H9 (cell line): ENCODE results near the gene CXXC5. TPM values are rescaled to one million over a fixed set of nuclear protein-coding genes. Genes with fewer than 3 reads are reported as not detected.

Experiments
- DNase-seq: peaks from one replicate; pipeline ENCODE4 v3.0.0-alpha.2; 2017
- H2AFZ ChIP-seq: one replicate; pipeline ENCODE4 v1.6.1; 2013; ENCODE audit warnings: mild to moderate bottlenecking, low read length, control low read depth, moderate library complexity
- H2AK5ac ChIP-seq: 2 replicates; pipeline ENCODE4 v1.6.1; 2013; ENCODE audit warnings: low read length, control low read depth, mixed read lengths; ENCODE audit not compliant: insufficient read length
- H2BK120ac ChIP-seq: one replicate; pipeline ENCODE4 v1.6.1; 2013; ENCODE audit warnings: low read depth, mild to moderate bottlenecking, low read length, control low read depth, inconsistent platforms; ENCODE audit not compliant: poor library complexity, severe bottlenecking
- H2BK12ac ChIP-seq: 2 replicates; pipeline ENCODE4 v1.6.1; 2013; ENCODE audit warnings: low read length, control low read depth, mixed read lengths, low read depth; ENCODE audit not compliant: insufficient read length
- H2BK15ac ChIP-seq: 2 replicates; pipeline ENCODE4 v1.6.1; 2013; ENCODE audit warnings: low read depth, low read length, control low read depth
- H2BK20ac ChIP-seq: one replicate; pipeline ENCODE4 v1.6.1; 2013; ENCODE audit warnings: low read depth, mild to moderate bottlenecking, low read length, control low read depth, inconsistent platforms; ENCODE audit not compliant: poor library complexity, severe bottlenecking
- H2BK5ac ChIP-seq: 2 replicates; pipeline ENCODE4 v1.6.1; 2013; ENCODE audit warnings: low read length, control low read depth, mixed read lengths; ENCODE audit not compliant: insufficient read length
- H3K14ac ChIP-seq: 2 replicates; pipeline ENCODE4 v1.6.1; 2013; ENCODE audit warnings: low read length, control low read depth; ENCODE audit not compliant: insufficient read depth
- H3K18ac ChIP-seq: 2 replicates; pipeline ENCODE4 v1.6.1; 2013; ENCODE audit warnings: low read depth, mild to moderate bottlenecking, mixed read lengths, low read length, control low read depth; ENCODE audit not compliant: insufficient read length
- H3K23ac ChIP-seq: 2 replicates; pipeline ENCODE4 v1.6.1; 2013; ENCODE audit warnings: low read length, control low read depth, mixed read lengths, low read depth; ENCODE audit not compliant: insufficient read length
- H3K23me2 ChIP-seq: 2 replicates; pipeline ENCODE4 v1.6.1; 2013; ENCODE audit warnings: low read depth, mild to moderate bottlenecking, mixed read lengths, low read length, control low read depth; ENCODE audit not compliant: insufficient read length, poor library complexity, severe bottlenecking
- H3K27ac ChIP-seq: 2 replicates; pipeline ENCODE4 v1.5.1; 2013; ENCODE audit warnings: low read length, control low read depth, mixed read lengths, low read depth; ENCODE audit not compliant: insufficient read length
- H3K27me3 ChIP-seq: 2 replicates; pipeline ENCODE4 v1.6.1; 2013; ENCODE audit warnings: low read length, control low read depth, inconsistent platforms; ENCODE audit not compliant: insufficient read depth
- H3K4ac ChIP-seq: 2 replicates; pipeline ENCODE4 v1.6.1; 2013; ENCODE audit warnings: low read depth, mild to moderate bottlenecking, control low read depth, inconsistent platforms, low read length, moderate library complexity
- H3K4me1 ChIP-seq: 2 replicates; pipeline ENCODE4 v1.6.1; 2013; ENCODE audit warnings: low read length, control low read depth, inconsistent platforms; ENCODE audit not compliant: insufficient read depth
- H3K4me2 ChIP-seq: 2 replicates; pipeline ENCODE4 v1.6.1; 2013; ENCODE audit warnings: low read length, control low read depth, mixed read lengths; ENCODE audit not compliant: insufficient read length, insufficient read depth
- H3K56ac ChIP-seq: 2 replicates; pipeline ENCODE4 v1.6.1; 2013; ENCODE audit warnings: low read depth, mild to moderate bottlenecking, mixed read lengths, low read length, control low read depth; ENCODE audit not compliant: insufficient read length
- H3K79me1 ChIP-seq: 2 replicates; pipeline ENCODE4 v1.6.1; 2013; ENCODE audit warnings: low read depth, mild to moderate bottlenecking, moderate library complexity, low read length, control low read depth, inconsistent platforms; ENCODE audit not compliant: insufficient read depth, poor library complexity, severe bottlenecking
- H3K79me2 ChIP-seq: 2 replicates; pipeline ENCODE4 v1.6.1; 2013; ENCODE audit warnings: low read length, control low read depth, inconsistent platforms; ENCODE audit not compliant: insufficient read depth
- H3K9ac ChIP-seq: 2 replicates; pipeline ENCODE4 v1.6.1; 2013; ENCODE audit warnings: low read length, control low read depth, mixed read lengths; ENCODE audit not compliant: insufficient read length; ENCODE audit errors: extremely low read depth
- H3K9me3 ChIP-seq: one replicate; pipeline ENCODE4 v1.6.1; 2013; ENCODE audit warnings: low read depth, low read length, inconsistent platforms; ENCODE audit not compliant: control insufficient read depth
- H3T11ph ChIP-seq: one replicate; pipeline ENCODE4 v1.6.1; 2013; ENCODE audit warnings: mild to moderate bottlenecking, low read length, control low read depth, inconsistent platforms
- H4K20me1 ChIP-seq: one replicate; pipeline ENCODE4 v1.6.1; 2013; ENCODE audit not compliant: control insufficient read depth, insufficient read length, insufficient read depth
- H4K5ac ChIP-seq: 2 replicates; pipeline ENCODE4 v1.6.1; 2013; ENCODE audit warnings: low read depth, mild to moderate bottlenecking, mixed read lengths, low read length, control low read depth; ENCODE audit not compliant: insufficient read length
- H4K8ac ChIP-seq: replicated peaks from 2 replicates; pipeline ENCODE4 v1.6.1; 2013; ENCODE audit warnings: low read length, control low read depth, mixed read lengths, low read depth; ENCODE audit not compliant: insufficient read length
- H4K91ac ChIP-seq: 2 replicates; pipeline ENCODE4 v1.6.1; 2013; ENCODE audit warnings: low read depth, mild to moderate bottlenecking, moderate library complexity, mixed read lengths, low read length, control low read depth; ENCODE audit not compliant: insufficient read length
- H3K27ac Mint-ChIP-seq, 3 experiments: 2 replicates in 2 of 3; 3 replicates in 1 of 3; pipeline ENCODE4 v1.8.0; 2020 to 2021; ENCODE audit warnings: mixed read lengths in 3 of 3, mild to moderate bottlenecking in 1 of 3, moderate library complexity in 1 of 3
- H3K27me3 Mint-ChIP-seq: 2 replicates; pipeline ENCODE4 v1.8.0; 2021; ENCODE audit warnings: low read depth, mild to moderate bottlenecking, moderate library complexity, mixed read lengths
- H3K36me3 Mint-ChIP-seq, 3 experiments: 2 replicates in 2 of 3; 3 replicates in 1 of 3; pipeline ENCODE4 v1.8.0; 2020 to 2021; ENCODE audit warnings: low read depth in 3 of 3, mixed read lengths in 3 of 3; ENCODE audit not compliant: insufficient read depth in 1 of 3
- H3K4me1 Mint-ChIP-seq, 2 experiments: 2 replicates each; pipeline ENCODE4 v1.8.0; 2020; ENCODE audit warnings: mixed read lengths in 2 of 2
- H3K4me3 Mint-ChIP-seq, 2 experiments: 2 replicates in 1 of 2; 3 replicates in 1 of 2; pipeline ENCODE4 v1.8.0; 2020 to 2021; ENCODE audit warnings: mild to moderate bottlenecking in 2 of 2, mixed read lengths in 2 of 2, moderate library complexity in 1 of 2
- H3K9me3 Mint-ChIP-seq, 2 experiments: 2 replicates in 1 of 2; 3 replicates in 1 of 2; pipeline ENCODE4 v1.8.0; 2020; ENCODE audit warnings: mild to moderate bottlenecking in 2 of 2, mixed read lengths in 2 of 2, moderate library complexity in 1 of 2
- WGBS: extraction: QIAGEN DNeasy Blood & Tissue Kit; methylation state at CpG from one replicate; pipeline ENCODE4 v1.1.7; 2013; ENCODE audit warnings: missing lambda C conversion rate, low lambda C conversion rate, mixed read lengths; ENCODE audit not compliant: insufficient read length; ENCODE audit errors: extremely low coverage; 5-methylcytosine and 5-hydroxymethylcytosine counted together
- total RNA-seq: library from RNA; stranded (reverse); gene quantifications from 2 replicates; pipeline ENCODE4 v1.2.1, GENCODE V29; 2021
- TF ChIP-seq, protein P1 (sequence below): fragments of 200-600 bp; sonication (generic); conservative IDR thresholded peaks from 3 replicates; pipeline ENCODE4 v1.8.0; 2021; ENCODE audit warnings: antibody characterized with exemption, mild to moderate bottlenecking

CXXC5 gene
- total RNA-seq, 1 experiment from 2014 or later = 105 TPM

DNA sequence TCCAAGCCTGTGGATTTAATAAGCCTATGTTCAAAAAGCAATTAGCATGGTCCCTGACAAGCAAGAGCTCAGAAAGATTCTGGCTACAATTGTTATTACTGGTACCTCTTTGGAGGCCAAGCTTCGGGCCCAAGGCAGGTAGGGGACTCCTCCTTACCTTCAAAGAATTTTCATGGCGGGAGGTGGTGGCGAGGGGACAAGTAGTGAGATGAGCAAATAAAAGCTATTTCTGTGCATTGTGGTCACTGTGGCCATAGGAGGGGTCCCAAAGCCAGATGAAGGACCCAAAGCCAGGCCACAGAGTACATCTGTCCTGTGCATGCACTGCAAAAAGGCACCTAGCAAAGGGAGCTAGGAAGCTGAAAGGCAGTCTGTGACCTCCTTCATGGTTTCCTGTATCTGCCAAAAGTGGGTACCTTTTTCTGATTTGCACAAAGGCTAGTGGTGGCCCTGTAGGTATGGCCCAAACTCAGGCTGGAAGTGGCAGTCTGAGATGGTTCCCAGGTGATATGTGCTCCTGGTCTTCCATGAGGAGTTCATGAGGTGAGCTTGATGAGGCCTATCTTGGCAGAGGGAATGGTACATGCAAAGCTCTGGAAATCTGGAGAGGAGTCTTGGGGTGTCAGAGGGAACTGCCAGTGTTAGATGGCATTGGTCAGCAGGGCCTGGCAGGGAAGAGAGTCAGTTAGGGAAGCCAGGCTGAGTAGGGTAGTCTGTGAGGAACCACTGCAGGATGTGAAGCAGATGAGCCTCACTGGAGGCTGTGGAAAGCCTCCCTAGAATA is 3.3 kb upstream of the CXXC5 start:
- Histone ChIP-seq H2BK5ac (no peak overlapping the region), H3K9ac (no peak overlapping the region), H2BK120ac (no peak overlapping the region), H3K4ac (no peak overlapping the region), H4K5ac (no peak overlapping the region), H3K79me2 (no peaks in the 10 kb centered on the region; the same call in 1 of the 2 replicates), H3K23ac (no peak overlapping the region), H4K8ac (no peak overlapping the region), H3K14ac (no peak overlapping the region), H2BK15ac (no peak overlapping the region), H3K18ac (no peak overlapping the region), H3K79me1 (no peaks in the 10 kb centered on the region), H3K23me2 (peaks cover 10% of the 10 kb centered on the region), H3K27ac (no peak overlapping the region), H2AK5ac (no peak overlapping the region), H3K4me2 (no peak overlapping the region), H3T11ph (no peak overlapping the region), H2BK12ac (no peak overlapping the region), H3K56ac (no peak overlapping the region), H3K4me1 (peaks cover 15% of the 10 kb centered on the region; the same call in 1 of the 2 replicates), H4K20me1 (no peaks in the 10 kb centered on the region), H2BK20ac (no peak overlapping the region), H3K27me3 (peaks cover 14% of the 10 kb centered on the region; the same call in 1 of the 2 replicates), H4K91ac (no peak overlapping the region), H3K9me3 (no peaks in the 10 kb centered on the region), H2AFZ (no peak overlapping the region)
- Mint-ChIP-seq H3K27me3 (peaks cover 48% of the 10 kb centered on the region), H3K27ac (no peak overlapping the region), H3K4me1 (peaks cover 49 to 59% of the 10 kb centered on the region in 2 experiments), H3K9me3 (peaks cover 0 to 4% of the 10 kb centered on the region in 2 experiments; a peak in 2 of 5 replicates), H3K36me3 (peaks cover 0 to 17% (median 0%) of the 10 kb centered on the region in 3 experiments; a peak in 3 of 7 replicates), H3K4me3 (no peak overlapping the region)
- TF ChIP-seq, protein P1, sequence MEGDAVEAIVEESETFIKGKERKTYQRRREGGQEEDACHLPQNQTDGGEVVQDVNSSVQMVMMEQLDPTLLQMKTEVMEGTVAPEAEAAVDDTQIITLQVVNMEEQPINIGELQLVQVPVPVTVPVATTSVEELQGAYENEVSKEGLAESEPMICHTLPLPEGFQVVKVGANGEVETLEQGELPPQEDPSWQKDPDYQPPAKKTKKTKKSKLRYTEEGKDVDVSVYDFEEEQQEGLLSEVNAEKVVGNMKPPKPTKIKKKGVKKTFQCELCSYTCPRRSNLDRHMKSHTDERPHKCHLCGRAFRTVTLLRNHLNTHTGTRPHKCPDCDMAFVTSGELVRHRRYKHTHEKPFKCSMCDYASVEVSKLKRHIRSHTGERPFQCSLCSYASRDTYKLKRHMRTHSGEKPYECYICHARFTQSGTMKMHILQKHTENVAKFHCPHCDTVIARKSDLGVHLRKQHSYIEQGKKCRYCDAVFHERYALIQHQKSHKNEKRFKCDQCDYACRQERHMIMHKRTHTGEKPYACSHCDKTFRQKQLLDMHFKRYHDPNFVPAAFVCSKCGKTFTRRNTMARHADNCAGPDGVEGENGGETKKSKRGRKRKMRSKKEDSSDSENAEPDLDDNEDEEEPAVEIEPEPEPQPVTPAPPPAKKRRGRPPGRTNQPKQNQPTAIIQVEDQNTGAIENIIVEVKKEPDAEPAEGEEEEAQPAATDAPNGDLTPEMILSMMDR = no peak
- DNase-seq = no peak
- no CpG with 5 or more reads among the region's 3 CpGs for WGBS
